Endothelial cell of umbilical vein (primary cell): ENCODE results near the gene CILP. TPM values are rescaled to one million over a fixed set of nuclear protein-coding genes. Genes with fewer than 3 reads are reported as not detected.

Experiments
- Bru-seq: library from RNA; stranded (reverse); fragments of 400-500 nt; gene quantifications from one replicate; lab custom pipeline; 2021; lab: Mats Ljungman, UMichigan
- BruChase-seq, 2 experiments: library from RNA; stranded (reverse); fragments of 400-500 nt; gene quantifications; one replicate each; lab custom pipeline; 2021; lab: Mats Ljungman, UMichigan
- BruUV-seq: library from RNA; stranded (reverse); fragments of 400-500 nt; replicated peaks from 2 replicates; lab custom pipeline; 2021; lab: Mats Ljungman, UMichigan
- CTCF ChIA-PET: fragments of 300-600, 350-600 bp; sonication (Branson Sonifier 250); formaldehyde crosslinking; loops from one replicate; lab custom pipeline; 2021; ENCODE audit warnings: antibody characterized with exemption, inconsistent platforms; lab: Charles Lee
- POLR2A ChIA-PET: fragments of 300-600, 350-600 bp; sonication (Branson Sonifier 250); formaldehyde crosslinking; loops from one replicate; lab custom pipeline; 2021; ENCODE audit warnings: antibody characterized with exemption, inconsistent platforms; lab: Charles Lee
- DNase-seq: peaks from one replicate; pipeline ENCODE4 v3.0.0-alpha.2; 2011; ENCODE audit warnings: low read depth, low spot score
- FAIRE-seq: peaks from 2 replicates; lab custom pipeline; 2011; peaks lifted over from hg19 to GRCh38; lab: Jason Lieb, UNC
- H2AFZ ChIP-seq: 2 replicates; pipeline ENCODE4 v1.6.0; 2012; ENCODE audit warnings: low read depth, low read length, control low read depth, inconsistent platforms
- H3K27ac ChIP-seq: 2 replicates; pipeline ENCODE4 v1.5.1; 2011; ENCODE audit warnings: low read depth, mild to moderate bottlenecking, control low read depth, low read length, moderate library complexity; ENCODE audit not compliant: insufficient read depth
- H3K27me3 ChIP-seq, 2 experiments: 2 replicates each; pipeline versions ENCODE4 v1.6.0 to v1.6.1; 2011; ENCODE audit warnings: low read length in 2 of 2, mixed read lengths in 1 of 2; ENCODE audit not compliant: control insufficient read depth in 2 of 2, insufficient read depth in 2 of 2
- H3K36me3 ChIP-seq, 2 experiments: 2 replicates in 1 of 2; 3 replicates in 1 of 2; pipeline ENCODE4 v1.5.1; 2011; ENCODE audit warnings: low read length in 2 of 2, mild to moderate bottlenecking in 1 of 2, moderate library complexity in 1 of 2; ENCODE audit not compliant: control insufficient read depth in 2 of 2, insufficient read depth in 2 of 2; ENCODE audit errors: extremely low read depth in 1 of 2
- H3K4me1 ChIP-seq: 3 replicates; pipeline ENCODE4 v1.5.1; 2011; ENCODE audit warnings: mild to moderate bottlenecking, low read length; ENCODE audit not compliant: control insufficient read depth, insufficient read depth; ENCODE audit errors: extremely low read depth
- H3K4me2 ChIP-seq: 2 replicates; pipeline ENCODE4 v1.6.1; 2011; ENCODE audit warnings: low read length, control low read depth, mixed read lengths; ENCODE audit not compliant: insufficient read depth
- H3K4me3 ChIP-seq, 3 experiments: fragments of 200-600 bp in 1 of 3; sonication (generic), shearing (Covaris generic) in 1 of 3; replicated peaks in 1 of 3; 2 replicates each; pipeline ENCODE4 v1.5.1; 2011 to 2016; ENCODE audit warnings: control low read depth in 3 of 3, low read length in 3 of 3, mild to moderate bottlenecking in 2 of 3, inconsistent platforms in 1 of 3, low read depth in 1 of 3, moderate library complexity in 1 of 3; ENCODE audit not compliant: insufficient read depth in 1 of 3
- H3K79me2 ChIP-seq: 2 replicates; pipeline ENCODE4 v1.6.0; 2012; ENCODE audit warnings: low read length, inconsistent platforms; ENCODE audit not compliant: control insufficient read depth, insufficient read depth
- H3K9ac ChIP-seq: replicated peaks from 2 replicates; pipeline ENCODE3; 2011; ENCODE audit warnings: low read length, control low read depth; ENCODE audit not compliant: insufficient read depth; ENCODE audit errors: extremely low read depth
- H3K9me1 ChIP-seq: replicated peaks from 3 replicates; pipeline ENCODE4 v1.6.0; 2011; ENCODE audit warnings: mild to moderate bottlenecking, low read length; ENCODE audit not compliant: control insufficient read depth, insufficient read depth; ENCODE audit errors: extremely low read depth
- H3K9me3 ChIP-seq: replicated peaks from 2 replicates; pipeline ENCODE4 v1.5.1; 2012; ENCODE audit warnings: low read length, inconsistent platforms; ENCODE audit not compliant: control insufficient read depth, insufficient read depth
- H4K20me1 ChIP-seq: replicated peaks from 2 replicates; pipeline ENCODE3; 2011; ENCODE audit warnings: mild to moderate bottlenecking, low read length; ENCODE audit not compliant: control insufficient read depth, insufficient read depth; ENCODE audit errors: extremely low read depth
- CTCF ChIP-seq, 2 donors: IDR thresholded peaks; 1 replicate in 1 of 2; 2 replicates in 1 of 2; pipeline ENCODE4 v1.5.1; 2011; ENCODE audit warnings: low read length in 2 of 2, mild to moderate bottlenecking in 2 of 2, moderate library complexity in 2 of 2, control low read depth in 1 of 2, inconsistent platforms in 1 of 2, low read depth in 1 of 2; ENCODE audit not compliant: insufficient read depth in 1 of 2; ENCODE audit errors: extremely low read depth in 1 of 2
- EZH2 ChIP-seq: IDR thresholded peaks from 2 replicates; pipeline ENCODE4 v1.6.1; 2012; ENCODE audit warnings: borderline replicate concordance, low read depth, mild to moderate bottlenecking, moderate library complexity, low read length, inconsistent platforms; ENCODE audit not compliant: severe bottlenecking
- FOS ChIP-seq: IDR thresholded peaks from 2 replicates; pipeline ENCODE4 v1.6.1; 2011; ENCODE audit warnings: mild to moderate bottlenecking, low read length, moderate library complexity, borderline replicate concordance; ENCODE audit not compliant: insufficient read depth
- GATA2 ChIP-seq: IDR thresholded peaks from 2 replicates; pipeline ENCODE4 v1.7.0; 2011; ENCODE audit warnings: low read depth, mild to moderate bottlenecking, moderate library complexity, mixed read lengths, low read length; ENCODE audit not compliant: insufficient read length, insufficient read depth
- JUN ChIP-seq: IDR thresholded peaks from 2 replicates; pipeline ENCODE4 v1.6.1; 2011; ENCODE audit warnings: borderline replicate concordance, low read depth; ENCODE audit not compliant: insufficient read length, insufficient read depth
- MAX ChIP-seq: IDR thresholded peaks from 2 replicates; pipeline ENCODE4 v1.6.1; 2011; ENCODE audit not compliant: insufficient read depth, insufficient read length
- MYC ChIP-seq: IDR thresholded peaks from one replicate; pipeline ENCODE4 v1.6.1; 2011; ENCODE audit warnings: mild to moderate bottlenecking, low read depth, low read length
- POLR2A ChIP-seq: IDR thresholded peaks from 2 replicates; pipeline ENCODE4 v1.6.1; 2012; ENCODE audit warnings: low read depth, mild to moderate bottlenecking, control low read depth, low read length
- POLR2AphosphoS5 ChIP-seq: IDR thresholded peaks from 2 replicates; pipeline ENCODE4 v1.6.1; 2012; ENCODE audit warnings: low read depth, mild to moderate bottlenecking, control low read depth, low read length, moderate library complexity; ENCODE audit not compliant: insufficient read depth
- dilution Hi-C: fragments of 300-500 bp; cut with MboI; formaldehyde crosslinking; loops from one replicate; pipeline ENCODE4 v1.15.0; 2019; ENCODE audit warnings: low sequenced_read_pairs; ENCODE audit not compliant: extremely low pct_ligation_motif_present
- intact Hi-C: fragments of 100-400 bp; cut with micrococcal nuclease; formaldehyde crosslinking; loops from one replicate; pipeline ENCODE4 v1.10.0; 2022
- long read RNA-seq: library from polyadenylated mRNA; stranded (forward); transcript quantifications from one replicate; pipeline ENCODE4 v2.0.0, GENCODE V29; 2021
- polyA minus RNA-seq, 3 experiments: library from RNA; depleted of rRNA, polyadenylated mRNA; stranded (reverse); fragments of >200 nt; gene quantifications; 1 replicate in 1 of 3; 2 replicates in 2 of 3; pipeline ENCODE4 v1.2.3, GENCODE V29; 2011
- polyA plus RNA-seq, 4 experiments: library from polyadenylated mRNA; depleted of rRNA in 3 of 4; stranded (reverse) in 3 of 4; unstranded in 1 of 4; fragments of >200 nt; gene quantifications; 2 replicates each; pipeline versions ENCODE4 v1.2.1 to v1.2.3, GENCODE V29; 2011 to 2012; ENCODE audit warnings: missing spikeins in 1 of 4
- total RNA-seq: library from RNA; stranded (reverse); gene quantifications from 2 replicates; pipeline ENCODE4 v1.2.3, GENCODE V29; 2021

CILP gene
- total RNA-seq (not detected in 2 replicates), polyA plus RNA-seq (0.01 and 0.02 TPM in 2 replicates), polyA minus RNA-seq (0.02 TPM in 1 of 2 replicates, not detected in the other), Bru-seq, nascent RNA (not detected), BruChase-seq, experiment 1, labeled RNA remaining after a 6-hour chase (percentile 9 among the genes with signal in this experiment), BruChase-seq, experiment 2, labeled RNA remaining after a 2-hour chase (not detected)
- polyA plus RNA-seq (2011; cell fraction: cytosol; rRNA removed) = not detected in 2 replicates
- 0.04 and 0.14 TPM in 2 replicates for polyA plus RNA-seq (2011; cell fraction: nucleus; rRNA removed)
- polyA plus RNA-seq (2012) = not detected in 2 replicates
- polyA minus RNA-seq (2011; cell fraction: cytosol; rRNA and poly(A)+ RNA removed) = not detected
- polyA minus RNA-seq (2011; cell fraction: nucleus; rRNA and poly(A)+ RNA removed) = 0.10 TPM in 1 of 2 replicates, not detected in the other
- long read RNA-seq = 0 reads

GRCh38 chr15:65210770-65211481 lies at the start of gene CILP:
CILP (minus strand) TSS chr15:65211473; CDS start chr15:65209755, 1,718 bp downstream.
- FAIRE-seq (no peak), DNase-seq (no peak)
- no peak within 1 kb of the TSS for H3K9ac ChIP-seq
- TF ChIP-seq JUN (no peak), POLR2AphosphoS5 (no peak), POLR2A (no peak), EZH2 (no peak), MYC (no peak), FOS (no peak), MAX (no peak), CTCF (IDR thresholded peaks at IDR 0.05; ENCODE audit: extremely low read depth in 1 of 2, insufficient read depth in 1 of 2, low read depth in 1 of 2, low read length in 2 of 2) (no peak), GATA2 (no peak)
- no peaks in the 10 kb centered on the region for H4K20me1 ChIP-seq
- H3K4me2 ChIP-seq = no peak within 1 kb of the TSS
- H3K9me1 ChIP-seq = no peaks in the 10 kb centered on the region
- no peak within 1 kb of the TSS for H3K4me3 ChIP-seq
- H3K27me3 ChIP-seq = peaks cover 0 to 5% of the 10 kb centered on the region in 2 experiments
- no TSS peak for BruUV-seq
- CTCF ChIA-PET = interaction anchor here (1.2 to 1.9 kb wide), 3 partner anchors 8 to 17 kb away, joined by 3 to 10 read pairs (median 6); no protein-coding TSS in a partner anchor
- H2AFZ ChIP-seq = no peak within 1 kb of the TSS
- no peak within 1 kb of the TSS for H3K27ac ChIP-seq
- H3K4me1 ChIP-seq = no peaks in the 10 kb centered on the region
- H3K79me2 ChIP-seq = no peaks in the 10 kb centered on the region
- intact Hi-C loops = no loop called here
- POLR2A ChIA-PET = interaction anchor here (0.5 kb wide), 1 partner anchor 26 kb away, joined by 5 read pairs; the partner anchor contains the start of gene CLPX
- no peaks in the 10 kb centered on the region for H3K36me3 ChIP-seq
- dilution Hi-C loops = no loop called here
- no peaks in the 10 kb centered on the region for H3K9me3 ChIP-seq
